ENCODE results near the gene ALKBH1.
A peak's percentile ranks its signal among the peaks of the same experiment; 100 is the strongest.
"Not testable (repeated sequence)": the region's sequence is repeated elsewhere in the genome, so short reads cannot be mapped to it uniquely, and the experiment has no call there.

Gene ALKBH1, protein sequence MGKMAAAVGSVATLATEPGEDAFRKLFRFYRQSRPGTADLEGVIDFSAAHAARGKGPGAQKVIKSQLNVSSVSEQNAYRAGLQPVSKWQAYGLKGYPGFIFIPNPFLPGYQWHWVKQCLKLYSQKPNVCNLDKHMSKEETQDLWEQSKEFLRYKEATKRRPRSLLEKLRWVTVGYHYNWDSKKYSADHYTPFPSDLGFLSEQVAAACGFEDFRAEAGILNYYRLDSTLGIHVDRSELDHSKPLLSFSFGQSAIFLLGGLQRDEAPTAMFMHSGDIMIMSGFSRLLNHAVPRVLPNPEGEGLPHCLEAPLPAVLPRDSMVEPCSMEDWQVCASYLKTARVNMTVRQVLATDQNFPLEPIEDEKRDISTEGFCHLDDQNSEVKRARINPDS

DNA sequence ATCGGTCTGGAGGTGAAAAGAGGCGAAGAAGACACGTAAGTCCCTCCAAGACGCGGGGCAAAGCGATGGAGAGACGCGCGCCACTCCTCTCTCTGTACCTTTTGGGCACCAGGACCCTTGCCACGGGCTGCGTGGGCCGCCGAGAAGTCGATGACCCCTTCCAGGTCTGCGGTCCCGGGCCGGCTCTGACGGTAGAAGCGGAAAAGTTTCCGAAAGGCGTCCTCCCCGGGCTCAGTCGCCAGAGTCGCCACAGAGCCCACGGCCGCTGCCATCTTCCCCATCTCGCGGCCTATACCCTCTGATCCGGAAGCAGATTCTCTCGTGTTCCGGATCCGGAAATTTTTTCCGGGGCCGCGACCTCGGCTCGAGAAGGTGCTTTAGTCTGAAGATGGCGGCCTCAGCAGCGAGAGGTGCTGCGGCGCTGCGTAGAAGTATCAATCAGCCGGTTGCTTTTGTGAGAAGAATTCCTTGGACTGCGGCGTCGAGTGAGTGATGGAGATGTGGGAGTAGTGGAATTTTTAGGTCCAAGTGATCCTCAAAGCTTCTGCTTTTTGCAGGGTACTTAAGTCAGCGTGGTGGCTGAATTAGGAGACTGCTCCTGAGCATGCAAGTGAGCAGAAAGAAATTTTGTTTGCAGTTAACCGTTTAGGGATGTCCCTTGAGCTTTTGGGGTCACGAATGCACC is at the start of gene ALKBH1, which contains the start of gene SLIRP:
ALKBH1 (minus strand) TSS at position 300 of the 685 bp plus-strand sequence; CDS start at position 281, 19 bp downstream.
SLIRP (plus strand) TSS at position 380 of the 685 bp plus-strand sequence; CDS start at position 389, 9 bp downstream.
- Mint-ChIP-seq H3K27me3 (no peaks in the 10 kb centered on the region), H3K4me3 (peak within 1 kb of the TSS; percentile 93), H3K4me1 (peaks cover 33% of the 10 kb centered on the region), H3K9me3 (no peaks in the 10 kb centered on the region), H3K27ac (peak within 1 kb of the TSS; percentile 92), H3K36me3 (peaks cover 19% of the 10 kb centered on the region)
- peak; percentile 99 for ATAC-seq

DNA sequence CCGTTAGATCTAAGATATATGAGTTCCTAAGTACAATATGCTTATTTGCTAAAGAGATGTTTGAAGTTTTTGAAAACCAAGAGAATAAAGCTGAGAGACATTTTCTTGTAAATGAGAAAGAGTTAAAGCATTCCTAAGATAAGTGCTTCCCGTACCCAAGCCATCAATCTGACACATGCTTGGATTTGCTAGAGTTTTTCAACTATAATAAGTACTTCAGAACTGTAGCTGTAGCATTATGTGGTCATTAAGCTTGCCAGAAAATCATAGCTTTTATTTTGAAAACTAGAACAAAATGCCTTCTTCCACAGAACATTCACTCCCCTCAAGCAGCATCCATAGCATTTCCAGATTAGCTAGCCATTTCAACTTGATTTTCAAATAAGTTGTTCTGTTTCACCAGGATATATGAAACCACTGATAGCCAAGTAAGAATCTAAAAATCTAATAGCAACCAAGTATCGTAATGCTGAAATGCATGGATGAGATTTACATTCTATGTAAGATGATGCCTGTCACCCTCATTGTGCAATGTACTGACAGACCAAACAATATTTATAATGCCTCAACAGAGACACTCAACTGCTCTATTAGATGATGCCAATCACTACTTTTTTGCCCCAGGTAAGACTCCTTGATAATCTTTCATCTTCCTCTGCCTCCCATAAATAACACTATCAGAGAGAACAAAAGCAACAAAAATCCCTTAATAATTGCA is 45.1 kb upstream of the ALKBH1 start:
- no peaks in the 10 kb centered on the region for H3K27me3 Mint-ChIP-seq
- H3K36me3 Mint-ChIP-seq = peaks cover 60% of the 10 kb centered on the region
- ATAC-seq = no peak
- H3K27ac Mint-ChIP-seq = no peak overlapping the region
- H3K9me3 Mint-ChIP-seq = no peaks in the 10 kb centered on the region
- peaks cover 28% of the 10 kb centered on the region for H3K4me1 Mint-ChIP-seq
- no peak overlapping the region for H3K4me3 Mint-ChIP-seq

DNA sequence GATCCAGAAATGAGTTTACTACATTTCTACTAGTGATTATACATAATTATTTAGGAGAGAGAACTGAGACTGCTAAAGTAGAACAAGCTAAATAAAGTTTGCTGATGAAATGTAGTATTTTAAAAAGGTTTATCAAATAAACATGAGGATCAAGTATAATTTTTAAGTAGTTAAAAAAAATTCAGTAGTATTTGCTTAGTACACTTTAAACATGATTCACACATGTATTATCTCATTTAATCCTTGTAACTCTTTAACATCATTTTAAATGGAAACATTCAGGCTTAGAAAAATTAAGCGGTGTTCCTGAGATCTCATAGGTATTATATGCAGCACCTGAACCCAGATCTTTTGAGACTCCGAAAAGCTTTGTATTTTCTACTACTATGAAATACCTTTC is 44.4 kb upstream of the ALKBH1 start:
- Mint-ChIP-seq H3K4me1 (peaks cover 21% of the 10 kb centered on the region), H3K36me3 (peaks cover 57% of the 10 kb centered on the region), H3K4me3 (no peak overlapping the region), H3K27ac (no peak overlapping the region), H3K9me3 (no peaks in the 10 kb centered on the region), H3K27me3 (no peaks in the 10 kb centered on the region)
- ATAC-seq = no peak

DNA sequence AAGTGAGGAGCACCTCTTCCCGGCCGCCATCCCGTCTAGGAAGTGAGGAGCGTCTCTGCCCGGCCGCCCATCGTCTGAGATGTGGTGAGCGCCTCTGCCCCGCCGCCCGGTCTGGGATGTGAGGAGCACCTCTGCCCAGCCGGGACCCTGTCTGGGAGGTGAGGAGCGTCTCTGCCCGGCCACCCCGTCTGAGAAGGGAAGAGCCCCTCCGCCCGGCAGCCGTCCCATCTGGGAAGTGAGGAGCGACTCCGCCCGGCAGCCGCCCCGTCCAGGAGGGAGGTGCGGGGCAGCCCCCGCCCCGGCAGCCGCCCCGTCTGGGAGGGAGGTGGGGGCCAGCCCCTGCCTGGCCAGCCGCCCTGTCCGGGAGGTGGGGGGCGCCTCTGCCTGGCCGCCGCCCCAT is 39.6 kb upstream of the ALKBH1 start:
- not testable (repeated sequence) for H3K4me1 Mint-ChIP-seq, H3K4me3 Mint-ChIP-seq, H3K27ac Mint-ChIP-seq, H3K27me3 Mint-ChIP-seq, ATAC-seq, H3K9me3 Mint-ChIP-seq
- peaks cover 66% of the 10 kb centered on the region for H3K36me3 Mint-ChIP-seq

DNA sequence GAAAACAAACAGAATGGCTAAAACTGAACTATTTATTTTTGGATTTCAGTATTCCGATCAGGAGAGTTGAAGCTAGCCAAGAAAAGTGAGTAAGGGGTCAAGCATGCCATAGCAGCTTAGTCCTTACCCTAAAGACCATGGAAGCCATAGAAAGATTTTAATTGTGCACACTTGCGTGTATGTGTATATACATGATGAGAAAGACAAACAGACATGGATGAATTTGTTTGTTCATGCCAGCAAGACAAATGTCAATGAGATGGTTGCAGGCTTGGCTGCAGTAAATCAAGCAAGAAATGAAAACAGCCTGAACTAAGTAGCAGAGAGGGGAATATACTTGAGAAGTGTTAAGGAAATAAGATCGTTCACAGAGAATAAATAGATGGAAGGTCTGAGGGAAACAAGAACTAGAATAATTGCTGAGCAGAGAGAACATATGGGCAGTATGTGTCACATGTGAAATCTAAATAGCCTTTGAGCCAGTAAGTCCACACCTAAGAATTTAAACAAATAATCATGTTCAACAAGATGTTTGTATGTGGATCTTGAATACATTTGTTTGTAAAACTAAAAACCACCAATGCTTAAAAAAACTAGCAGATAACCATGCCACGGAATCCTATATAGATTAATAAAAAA is 38.4 kb upstream of the ALKBH1 start:
- Mint-ChIP-seq H3K36me3 (peaks cover 73% of the 10 kb centered on the region), H3K9me3 (no peaks in the 10 kb centered on the region), H3K4me1 (peaks cover 6% of the 10 kb centered on the region), H3K27ac (no peak overlapping the region), H3K27me3 (no peaks in the 10 kb centered on the region), H3K4me3 (no peak overlapping the region)
- no peak for ATAC-seq

DNA sequence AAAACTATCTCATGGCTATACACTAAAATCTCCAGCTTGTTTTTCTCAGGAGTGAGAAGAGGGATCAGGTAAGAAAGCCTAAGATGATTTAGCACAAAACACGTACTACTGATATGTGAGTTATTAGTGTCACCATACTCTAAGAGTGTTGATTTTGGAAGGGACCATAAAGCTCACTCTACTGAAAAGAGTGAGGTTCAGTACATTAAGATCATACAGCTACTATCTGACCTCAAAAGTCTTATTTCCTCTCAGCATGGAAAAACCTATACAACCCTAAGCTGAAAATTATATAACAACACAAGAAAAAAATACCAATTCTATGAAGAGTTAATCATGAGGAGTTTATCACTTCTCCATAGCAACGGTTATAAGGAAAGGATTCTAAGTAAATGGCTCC is 33.6 kb upstream of the ALKBH1 start:
- H3K4me3 Mint-ChIP-seq = no peak overlapping the region
- H3K27me3 Mint-ChIP-seq = no peaks in the 10 kb centered on the region
- no peaks in the 10 kb centered on the region for H3K9me3 Mint-ChIP-seq
- ATAC-seq = no peak
- no peak overlapping the region for H3K27ac Mint-ChIP-seq
- H3K36me3 Mint-ChIP-seq = peaks cover 49% of the 10 kb centered on the region
- H3K4me1 Mint-ChIP-seq = peaks cover 12% of the 10 kb centered on the region

DNA sequence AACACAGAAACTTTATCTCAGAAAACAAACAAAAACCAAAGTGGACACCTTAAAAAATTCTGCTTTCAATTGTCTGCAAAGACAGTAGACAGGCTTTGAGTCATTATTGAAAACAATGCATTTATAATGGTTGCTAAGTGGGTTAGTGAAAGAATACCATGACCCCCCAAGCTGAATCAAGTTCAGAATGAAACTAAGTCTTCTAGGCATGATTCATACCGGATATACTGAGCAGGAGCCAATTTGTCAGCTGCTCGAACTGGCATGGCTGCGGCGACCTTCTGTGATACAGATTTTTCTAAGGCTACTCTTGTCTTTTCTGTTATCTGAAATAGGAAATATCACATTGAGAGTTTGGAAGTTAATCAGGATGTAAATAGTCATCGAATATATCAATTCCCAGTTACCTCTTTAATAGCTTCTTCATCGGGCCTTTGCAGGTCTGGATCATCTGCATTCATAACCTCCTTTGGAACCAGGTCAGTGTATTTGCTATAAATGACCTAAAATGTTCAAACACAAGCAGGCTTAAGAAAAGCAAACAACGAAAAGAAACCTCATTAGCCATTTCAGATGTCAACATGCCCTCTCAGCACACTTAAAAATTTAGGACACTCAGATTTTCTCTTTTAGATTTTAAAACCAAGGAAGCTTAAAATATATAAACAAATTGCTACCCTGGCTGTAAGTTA is 30.9 kb upstream of the ALKBH1 start:
- H3K36me3 Mint-ChIP-seq = peaks cover 49% of the 10 kb centered on the region
- no peak overlapping the region for H3K4me3 Mint-ChIP-seq
- no peaks in the 10 kb centered on the region for H3K27me3 Mint-ChIP-seq
- no peak overlapping the region for H3K27ac Mint-ChIP-seq
- ATAC-seq = no peak
- H3K9me3 Mint-ChIP-seq = no peaks in the 10 kb centered on the region
- H3K4me1 Mint-ChIP-seq = peaks cover 6% of the 10 kb centered on the region

DNA sequence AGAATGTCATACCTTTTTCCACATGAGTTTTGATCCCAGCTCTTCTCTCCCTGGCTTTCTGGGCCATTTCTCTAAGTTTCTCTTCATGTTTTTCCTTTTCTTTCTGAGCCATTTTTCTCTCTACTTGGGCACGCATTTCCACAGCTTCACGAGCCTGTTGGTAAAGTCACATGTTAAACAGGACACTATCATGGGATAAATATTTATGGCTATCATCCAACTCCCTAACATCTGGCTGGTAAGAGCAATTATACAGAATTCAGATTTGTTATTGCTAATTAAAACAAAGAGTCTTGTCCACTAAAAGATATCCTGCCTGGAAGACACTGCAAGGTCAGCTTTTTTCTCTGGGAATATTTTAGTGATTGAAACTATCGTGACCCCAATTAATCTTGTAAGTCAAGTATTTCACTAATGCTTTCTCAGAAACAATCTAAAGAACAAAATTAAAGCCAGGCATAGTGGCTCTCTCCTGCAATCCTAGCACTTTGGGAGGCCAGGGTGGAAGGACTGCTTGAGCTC is 23.2 kb upstream of the ALKBH1 start:
- H3K4me1 Mint-ChIP-seq = no peaks in the 10 kb centered on the region
- ATAC-seq = no peak
- no peak overlapping the region for H3K4me3 Mint-ChIP-seq
- H3K9me3 Mint-ChIP-seq = no peaks in the 10 kb centered on the region
- no peaks in the 10 kb centered on the region for H3K27me3 Mint-ChIP-seq
- H3K27ac Mint-ChIP-seq = no peak overlapping the region
- peaks cover 70% of the 10 kb centered on the region for H3K36me3 Mint-ChIP-seq

DNA sequence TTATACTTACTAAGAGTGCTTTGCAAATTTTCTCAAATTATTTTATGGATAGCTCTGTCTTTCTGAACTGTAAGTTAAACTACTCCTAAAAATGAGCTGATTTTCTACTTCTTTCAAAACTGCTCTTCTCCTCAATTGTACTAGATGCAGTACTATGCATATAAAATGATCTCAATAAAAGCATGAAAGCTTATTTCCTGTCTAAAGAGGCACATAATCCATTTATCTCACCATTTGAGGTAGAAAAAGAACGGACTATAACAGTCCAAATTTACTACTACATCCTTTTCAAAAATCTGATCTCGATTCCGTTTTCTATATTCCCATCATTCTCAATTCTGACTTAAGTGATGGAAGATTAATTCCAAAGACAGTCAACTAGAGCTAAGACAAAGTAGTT is 14.5 kb upstream of the ALKBH1 start:
- H3K4me1 Mint-ChIP-seq = no peaks in the 10 kb centered on the region
- no peak for ATAC-seq
- peaks cover 88% of the 10 kb centered on the region for H3K36me3 Mint-ChIP-seq
- no peaks in the 10 kb centered on the region for H3K27me3 Mint-ChIP-seq
- H3K27ac Mint-ChIP-seq = no peak overlapping the region
- no peak overlapping the region for H3K4me3 Mint-ChIP-seq
- no peaks in the 10 kb centered on the region for H3K9me3 Mint-ChIP-seq

DNA sequence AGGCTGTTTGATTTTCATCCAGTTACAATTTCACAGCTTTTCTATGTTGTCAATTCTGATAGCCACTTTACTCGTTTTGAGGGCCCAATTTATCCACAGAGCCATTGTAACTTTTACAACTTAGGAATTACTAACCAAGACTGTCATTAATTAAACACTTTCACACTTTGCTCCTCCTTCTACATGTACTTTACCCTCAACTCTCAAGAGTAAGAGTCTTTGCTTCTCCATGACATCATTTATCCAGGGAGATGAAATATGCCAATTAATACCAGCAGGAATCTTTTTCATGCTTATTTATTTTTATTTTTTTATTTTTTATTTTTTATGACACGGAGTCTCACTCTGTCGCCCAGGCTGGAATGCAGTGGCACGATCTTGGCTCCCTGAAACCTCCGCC is 13.6 kb upstream of the ALKBH1 start:
- no peak overlapping the region for H3K4me3 Mint-ChIP-seq
- peaks cover 80% of the 10 kb centered on the region for H3K36me3 Mint-ChIP-seq
- no peaks in the 10 kb centered on the region for H3K9me3 Mint-ChIP-seq
- no peaks in the 10 kb centered on the region for H3K27me3 Mint-ChIP-seq
- H3K27ac Mint-ChIP-seq = no peak overlapping the region
- ATAC-seq = no peak
- H3K4me1 Mint-ChIP-seq = no peaks in the 10 kb centered on the region

DNA sequence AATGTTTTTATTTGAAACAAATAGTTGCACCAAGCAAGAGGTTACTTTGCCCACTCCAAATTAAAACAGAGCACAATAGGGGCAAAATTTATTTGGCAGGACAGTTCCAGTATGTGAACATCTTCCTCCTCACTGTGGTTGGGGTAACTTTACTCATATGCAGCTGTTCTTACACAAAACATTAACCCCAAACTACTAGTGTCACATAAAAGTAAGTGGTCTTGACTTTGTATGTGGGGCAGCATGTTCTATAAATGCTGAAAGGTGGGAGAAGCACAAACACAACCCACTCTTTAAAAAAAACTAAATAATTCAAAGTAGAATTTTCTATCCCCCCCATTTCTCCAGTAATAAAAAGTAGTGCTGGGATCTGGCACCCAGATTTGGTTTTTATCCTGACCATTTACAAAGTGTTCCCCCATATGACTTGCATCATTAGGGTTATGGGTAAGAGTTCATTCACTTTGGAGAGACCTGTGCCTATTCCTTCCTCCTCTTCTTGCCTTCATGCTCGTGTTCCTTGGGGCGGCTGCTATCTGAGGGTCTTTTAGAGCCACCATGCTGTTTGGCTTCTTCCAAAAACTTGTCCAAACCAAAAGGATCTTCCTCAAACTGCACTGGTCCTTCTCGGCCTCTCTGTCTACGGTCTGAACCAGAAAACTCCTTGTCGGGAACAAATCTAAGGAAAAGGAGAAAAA is 9.9 kb upstream of the ALKBH1 start:
- no peaks in the 10 kb centered on the region for H3K9me3 Mint-ChIP-seq
- no peak overlapping the region for H3K4me3 Mint-ChIP-seq
- peak overlapping the region; percentile 24 for H3K27ac Mint-ChIP-seq
- no peak for ATAC-seq
- peaks cover 60% of the 10 kb centered on the region for H3K36me3 Mint-ChIP-seq
- H3K27me3 Mint-ChIP-seq = no peaks in the 10 kb centered on the region
- peaks cover 5% of the 10 kb centered on the region for H3K4me1 Mint-ChIP-seq

DNA sequence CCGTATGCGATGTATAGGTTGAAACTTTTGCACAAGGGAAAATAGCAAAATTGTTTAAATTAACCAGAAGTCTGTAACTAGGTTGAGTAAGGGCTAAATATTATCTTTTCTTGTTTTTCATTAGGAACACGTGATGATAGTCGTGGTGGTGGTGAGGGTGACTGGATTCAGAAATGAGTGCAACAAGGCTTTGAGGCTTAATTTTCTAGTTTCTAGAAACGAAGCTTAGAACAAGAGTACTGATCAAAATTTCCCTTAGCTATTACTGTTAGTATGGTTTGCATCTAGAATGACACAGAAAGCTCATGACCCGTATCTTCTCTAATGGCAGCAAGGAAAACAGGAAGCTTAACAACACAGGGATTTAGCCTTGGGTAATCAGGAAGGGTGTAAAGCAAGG is 7.1 kb upstream of the ALKBH1 start:
- H3K4me1 Mint-ChIP-seq = peaks cover 11% of the 10 kb centered on the region
- H3K27ac Mint-ChIP-seq = peak overlapping the region; percentile 75
- H3K4me3 Mint-ChIP-seq = no peak overlapping the region
- H3K9me3 Mint-ChIP-seq = no peaks in the 10 kb centered on the region
- H3K36me3 Mint-ChIP-seq = peaks cover 39% of the 10 kb centered on the region
- H3K27me3 Mint-ChIP-seq = no peaks in the 10 kb centered on the region
- ATAC-seq = no peak

DNA sequence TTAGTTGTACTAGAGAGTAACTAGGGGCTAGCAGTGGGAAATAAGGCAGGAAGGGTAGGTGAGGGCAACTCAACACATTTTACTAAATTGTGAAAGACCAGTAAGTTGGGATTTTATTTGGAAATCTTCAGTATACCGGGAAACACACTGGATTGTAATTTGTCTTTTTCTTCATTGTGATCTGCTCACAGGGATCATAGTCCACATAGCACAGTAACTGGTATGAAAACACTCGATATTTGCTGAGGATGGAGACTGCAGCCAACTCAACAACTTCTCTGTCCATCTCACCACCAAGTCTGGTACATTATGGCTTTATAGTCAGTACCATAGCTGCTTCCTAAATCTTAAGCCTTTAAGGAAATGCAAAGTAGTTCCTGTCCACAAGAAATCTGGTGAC is 2.5 kb upstream of the ALKBH1 start:
- no peaks in the 10 kb centered on the region for H3K27me3 Mint-ChIP-seq
- no peak overlapping the region for H3K4me3 Mint-ChIP-seq
- H3K9me3 Mint-ChIP-seq = no peaks in the 10 kb centered on the region
- H3K27ac Mint-ChIP-seq = peak overlapping the region; percentile 63
- peaks cover 28% of the 10 kb centered on the region for H3K36me3 Mint-ChIP-seq
- ATAC-seq = no peak
- peaks cover 39% of the 10 kb centered on the region for H3K4me1 Mint-ChIP-seq

DNA sequence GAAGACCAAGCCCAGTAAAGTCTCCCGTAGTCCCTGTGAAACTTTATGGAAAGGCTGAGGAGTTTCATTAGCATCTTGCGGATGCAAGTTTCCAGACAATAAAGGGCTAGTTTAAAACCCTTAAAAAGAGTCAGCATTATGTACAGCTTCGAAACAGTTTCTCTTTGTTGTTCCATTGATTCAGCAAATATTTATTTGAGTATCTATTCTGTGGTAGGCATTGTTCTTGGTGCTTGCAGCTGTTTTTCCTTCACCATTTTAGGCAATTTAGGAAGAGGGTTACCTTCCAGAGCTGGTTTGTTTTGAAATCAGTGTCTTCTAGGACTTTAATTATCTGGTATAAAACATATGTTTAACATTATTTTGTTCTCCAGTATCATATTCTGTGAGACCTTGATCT is 1.6 kb upstream of the ALKBH1 start:
- peak overlapping the region; percentile 63 for H3K27ac Mint-ChIP-seq
- H3K36me3 Mint-ChIP-seq = peaks cover 19% of the 10 kb centered on the region
- ATAC-seq = no peak
- peak overlapping the region; percentile 93 for H3K4me3 Mint-ChIP-seq
- H3K4me1 Mint-ChIP-seq = peaks cover 33% of the 10 kb centered on the region
- H3K9me3 Mint-ChIP-seq = no peaks in the 10 kb centered on the region
- H3K27me3 Mint-ChIP-seq = no peaks in the 10 kb centered on the region
